Adrenal gland (tissue), 5 donors: ENCODE data around the gene GRID1.

Source experiments
- CTCF ChIP-seq, 6 experiments: fragments of 450-650 bp in 4 of 6; fragments of 200-600 bp in 2 of 6; sonication (generic) in 1 of 6; IDR thresholded peaks; 1 replicate in 5 of 6; 2 replicates in 1 of 6; pipeline versions ENCODE4 v1.5.1 to v1.8.0; 2016 to 2021; ENCODE audit warnings: antibody characterized with exemption in 6 of 6, mild to moderate bottlenecking in 2 of 6, moderate library complexity in 1 of 6
- POLR2A ChIP-seq, 2 donors: fragments of 450-650 bp; IDR thresholded peaks; one replicate each; pipeline ENCODE4 v1.6.1; 2017; ENCODE audit warnings: antibody characterized with exemption in 2 of 2, mild to moderate bottlenecking in 2 of 2, moderate library complexity in 1 of 2
- donor health status: DM: no; HTN: no; CAD: no.

- no peak for TF ChIP-seq CTCF (IDR thresholded peaks at IDR 0.05)
- no peak for TF ChIP-seq POLR2A (IDR thresholded peaks at IDR 0.05)
Measured at GRCh38 chr10:85936161-85936560, 430.4 kb downstream of the GRID1 start.
